Endodermal cell (in vitro differentiated cells): Measurements from ENCODE around the gene ZNF695. TPM values are rescaled to one million over a fixed set of nuclear protein-coding genes. Genes with fewer than 3 reads are reported as not detected.
A peak's percentile ranks its signal among the peaks of the same experiment; 100 is the strongest.

Source experiments
- DNase-seq: peaks from one replicate; pipeline ENCODE4 v3.0.0-alpha.2; 2017
- H3K27ac ChIP-seq: 2 replicates; pipeline ENCODE4 v1.5.1; 2013; ENCODE audit warnings: mild to moderate bottlenecking, low read depth, low read length, moderate library complexity
- H3K27me3 ChIP-seq: 2 replicates; pipeline ENCODE4 v1.6.1; 2013; ENCODE audit warnings: mild to moderate bottlenecking, low read length, moderate library complexity; ENCODE audit not compliant: insufficient read depth, control insufficient read depth, poor library complexity, severe bottlenecking
- H3K36me3 ChIP-seq: 2 replicates; pipeline ENCODE4 v1.7.0; 2013; ENCODE audit warnings: mild to moderate bottlenecking, low read length, moderate library complexity; ENCODE audit not compliant: control insufficient read depth, insufficient read depth
- H3K4me1 ChIP-seq: one replicate; pipeline ENCODE4 v1.7.0; 2013; ENCODE audit warnings: low read length; ENCODE audit not compliant: control insufficient read depth, insufficient read depth
- H3K4me3 ChIP-seq: 2 replicates; pipeline ENCODE4 v1.5.1; 2013; ENCODE audit warnings: mild to moderate bottlenecking, low read length, moderate library complexity
- H3K9ac ChIP-seq: 2 replicates; pipeline ENCODE4 v1.6.1; 2013; ENCODE audit warnings: mild to moderate bottlenecking, low read length, moderate library complexity; ENCODE audit not compliant: poor library complexity, severe bottlenecking; ENCODE audit errors: extremely low read depth
- H3K9me3 ChIP-seq: 2 replicates; pipeline ENCODE4 v1.6.1; 2013; ENCODE audit warnings: mild to moderate bottlenecking, low read length, moderate library complexity; ENCODE audit not compliant: control insufficient read depth
- H3K27ac Mint-ChIP-seq: 2 replicates; pipeline ENCODE4 v1.8.0; 2020; ENCODE audit warnings: mixed read lengths
- H3K27me3 Mint-ChIP-seq: 2 replicates; pipeline ENCODE4 v1.8.0; 2021; ENCODE audit warnings: mild to moderate bottlenecking, mixed read lengths; ENCODE audit not compliant: insufficient read depth
- H3K36me3 Mint-ChIP-seq: 2 replicates; pipeline ENCODE4 v1.8.0; 2020; ENCODE audit warnings: low read depth, mixed read lengths
- H3K4me1 Mint-ChIP-seq: 2 replicates; pipeline ENCODE4 v1.8.0; 2020; ENCODE audit warnings: mixed read lengths
- H3K4me3 Mint-ChIP-seq: 2 replicates; pipeline ENCODE4 v1.8.0; 2020; ENCODE audit warnings: mild to moderate bottlenecking, moderate library complexity, mixed read lengths
- H3K9me3 Mint-ChIP-seq: 2 replicates; pipeline ENCODE4 v1.8.0; 2020; ENCODE audit warnings: mild to moderate bottlenecking, mixed read lengths
- WGBS, 2 experiments: methylation state at CpG; one replicate each; pipeline versions ENCODE4 v1.1.5 to v1.1.7; 2013; ENCODE audit warnings: missing lambda C conversion rate in 2 of 2, mixed read lengths in 1 of 2; ENCODE audit not compliant: insufficient coverage in 1 of 2, insufficient read length in 1 of 2; 5-methylcytosine and 5-hydroxymethylcytosine counted together
- total RNA-seq, 2 donors: library from RNA; stranded (reverse); fragmentation: NEBNext Ultra II Directional in 1 of 2; extraction: Animal tissue kit (Norgen Biotek cat#: 25700) in 1 of 2; gene quantifications; 2 replicates in 1 of 2; 3 replicates in 1 of 2; pipeline ENCODE4 v1.2.1, GENCODE V29; 2021
- TF ChIP-seq, protein P1 (sequence below): fragments of 200-600 bp; sonication (generic); conservative IDR thresholded peaks from 2 replicates; pipeline ENCODE4 v1.5.0; 2021; ENCODE audit warnings: antibody characterized with exemption, mild to moderate bottlenecking

Gene ZNF695
- total RNA-seq, 2 donors from 2014 or later = 16.4 to 22.6 TPM

DNA sequence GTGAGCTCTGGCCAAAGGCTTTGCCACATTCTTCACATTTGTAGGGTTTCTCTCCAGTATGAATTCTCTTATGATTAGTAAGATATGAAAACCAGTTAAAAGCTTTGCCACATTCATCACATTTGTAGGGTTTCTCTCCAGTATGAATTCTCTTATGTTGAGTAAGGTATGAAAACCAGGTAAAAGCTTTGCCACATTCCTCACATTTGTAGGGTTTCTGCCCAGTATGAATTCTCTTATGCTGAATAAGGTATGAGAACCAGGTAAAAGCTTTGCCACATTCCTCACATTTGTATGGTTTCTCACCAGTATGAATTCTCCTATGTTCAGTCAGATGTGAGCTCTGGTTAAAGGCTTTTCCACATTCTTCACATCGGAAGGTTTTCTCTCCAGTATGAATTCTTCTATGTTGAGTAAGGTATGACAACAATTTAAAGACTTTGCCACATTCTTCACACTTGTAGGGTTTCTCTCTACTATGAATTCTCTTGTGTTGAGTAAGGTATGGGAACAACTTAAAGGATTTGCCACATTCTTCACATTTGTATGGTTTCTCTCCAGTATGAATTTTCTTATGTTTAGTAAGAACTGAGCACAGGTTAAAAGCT lies 20.7 kb downstream of the ZNF695 start:
- Histone ChIP-seq H3K4me1 (no peaks in the 10 kb centered on the region), H3K4me3 (peak overlapping the region; percentile 66), H3K27me3 (no peaks in the 10 kb centered on the region), H3K9me3 (peaks cover 100% of the 10 kb centered on the region), H3K36me3 (peaks cover 86% of the 10 kb centered on the region), H3K27ac (no peak overlapping the region), H3K9ac (no peak overlapping the region)
- no CpG with 5 or more reads among the region's 1 CpG for WGBS, 2 experiments
- peaks cover 100% of the 10 kb centered on the region for H3K9me3 Mint-ChIP-seq
- TF ChIP-seq, protein P1, sequence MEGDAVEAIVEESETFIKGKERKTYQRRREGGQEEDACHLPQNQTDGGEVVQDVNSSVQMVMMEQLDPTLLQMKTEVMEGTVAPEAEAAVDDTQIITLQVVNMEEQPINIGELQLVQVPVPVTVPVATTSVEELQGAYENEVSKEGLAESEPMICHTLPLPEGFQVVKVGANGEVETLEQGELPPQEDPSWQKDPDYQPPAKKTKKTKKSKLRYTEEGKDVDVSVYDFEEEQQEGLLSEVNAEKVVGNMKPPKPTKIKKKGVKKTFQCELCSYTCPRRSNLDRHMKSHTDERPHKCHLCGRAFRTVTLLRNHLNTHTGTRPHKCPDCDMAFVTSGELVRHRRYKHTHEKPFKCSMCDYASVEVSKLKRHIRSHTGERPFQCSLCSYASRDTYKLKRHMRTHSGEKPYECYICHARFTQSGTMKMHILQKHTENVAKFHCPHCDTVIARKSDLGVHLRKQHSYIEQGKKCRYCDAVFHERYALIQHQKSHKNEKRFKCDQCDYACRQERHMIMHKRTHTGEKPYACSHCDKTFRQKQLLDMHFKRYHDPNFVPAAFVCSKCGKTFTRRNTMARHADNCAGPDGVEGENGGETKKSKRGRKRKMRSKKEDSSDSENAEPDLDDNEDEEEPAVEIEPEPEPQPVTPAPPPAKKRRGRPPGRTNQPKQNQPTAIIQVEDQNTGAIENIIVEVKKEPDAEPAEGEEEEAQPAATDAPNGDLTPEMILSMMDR = no peak
- no peaks in the 10 kb centered on the region for H3K4me1 Mint-ChIP-seq
- DNase-seq = no peak
- H3K4me3 Mint-ChIP-seq = no peak overlapping the region
- H3K36me3 Mint-ChIP-seq = peaks cover 100% of the 10 kb centered on the region
- H3K27me3 Mint-ChIP-seq = no peaks in the 10 kb centered on the region
- H3K27ac Mint-ChIP-seq = no peak overlapping the region

DNA sequence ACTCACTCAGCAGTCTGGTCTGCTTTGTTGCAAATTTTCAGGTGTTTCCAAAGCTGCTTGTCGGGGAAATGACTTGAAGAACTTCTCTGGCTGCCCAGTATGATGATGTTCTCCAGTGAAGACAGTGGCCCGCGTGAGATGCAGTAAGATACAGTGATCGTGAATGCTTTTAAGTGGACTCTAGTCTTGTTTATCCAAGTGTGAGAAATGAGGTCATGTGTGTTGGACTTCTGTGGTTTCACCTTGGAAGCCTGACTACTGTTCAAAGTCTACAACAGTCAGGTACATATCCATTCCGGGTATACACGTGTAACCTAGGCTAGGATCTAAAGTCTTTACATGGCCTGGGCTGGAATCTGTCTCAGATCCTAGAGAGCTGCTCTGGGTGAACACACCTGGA lies 29.1 kb downstream of the ZNF695 start:
- H3K27me3 Mint-ChIP-seq = no peaks in the 10 kb centered on the region
- WGBS, 2 experiments = 97 to 98% methylated on average over 6 of the region's 6 CpGs
- no peaks in the 10 kb centered on the region for H3K27me3 ChIP-seq
- TF ChIP-seq, protein P1 = no peak
- peaks cover 56% of the 10 kb centered on the region for H3K36me3 ChIP-seq
- peaks cover 94% of the 10 kb centered on the region for H3K9me3 ChIP-seq
- H3K4me3 Mint-ChIP-seq = no peak overlapping the region
- H3K4me1 ChIP-seq = no peaks in the 10 kb centered on the region
- H3K9me3 Mint-ChIP-seq = peaks cover 72% of the 10 kb centered on the region
- no peak overlapping the region for H3K4me3 ChIP-seq
- no peaks in the 10 kb centered on the region for H3K4me1 Mint-ChIP-seq
- H3K36me3 Mint-ChIP-seq = peaks cover 75% of the 10 kb centered on the region
- H3K27ac Mint-ChIP-seq = no peak overlapping the region
- H3K9ac ChIP-seq = no peak overlapping the region
- DNase-seq = no peak
- no peak overlapping the region for H3K27ac ChIP-seq

DNA sequence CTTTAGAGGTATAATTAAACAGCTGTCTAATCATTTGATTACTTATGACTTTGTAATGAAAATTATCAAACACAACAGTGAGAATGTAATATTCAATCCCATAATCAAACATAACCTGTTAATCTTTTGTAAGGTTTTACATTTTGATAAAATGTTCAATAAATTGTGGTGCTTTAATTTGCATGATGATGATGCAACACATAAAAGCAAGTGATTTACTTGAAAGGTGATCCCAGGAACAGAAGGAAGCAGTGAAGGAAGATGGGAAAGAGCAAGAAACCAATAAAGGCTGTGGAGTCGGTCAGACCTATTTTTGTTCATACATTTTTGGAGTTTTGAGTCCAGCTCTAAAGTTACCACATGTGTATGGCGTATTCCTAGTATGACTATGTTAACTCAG lies 29.6 kb downstream of the ZNF695 start:
- Histone ChIP-seq H3K27me3 (no peaks in the 10 kb centered on the region), H3K9ac (no peak overlapping the region), H3K9me3 (peaks cover 94% of the 10 kb centered on the region), H3K4me3 (no peak overlapping the region), H3K27ac (no peak overlapping the region), H3K36me3 (peaks cover 53% of the 10 kb centered on the region), H3K4me1 (no peaks in the 10 kb centered on the region)
- peaks cover 67% of the 10 kb centered on the region for H3K9me3 Mint-ChIP-seq
- H3K4me1 Mint-ChIP-seq = no peaks in the 10 kb centered on the region
- 93 to 100% methylated on average over 2 of the region's 2 CpGs for WGBS, 2 experiments
- no peaks in the 10 kb centered on the region for H3K27me3 Mint-ChIP-seq
- H3K4me3 Mint-ChIP-seq = no peak overlapping the region
- no peak for DNase-seq
- TF ChIP-seq, protein P1 = no peak
- H3K27ac Mint-ChIP-seq = no peak overlapping the region
- H3K36me3 Mint-ChIP-seq = peaks cover 73% of the 10 kb centered on the region
